Measurements from ENCODE around the gene ZNF586.
"Not testable (repeated sequence)": the region's sequence is repeated elsewhere in the genome, so short reads cannot be mapped to it uniquely, and the experiment has no call there.

Gene ZNF586

GRCh38 chr19:57788114-57788692 is 18.7 kb downstream of the ZNF586 start:
- DNase-seq (ENCODE audit: low spot score), result no peak
- in situ Hi-C loops (cut with MboI; ENCODE audit: low sequenced_read_pairs, unreplicated experiment), result no loop called here
- no peak for TF ChIP-seq CTCF (IDR thresholded peaks at IDR 0.05; ENCODE audit: borderline replicate concordance, control extremely low read depth, extremely low read depth, insufficient read depth, missing control alignments)

- no peak for DNase-seq (ENCODE audit: low spot score)
- in situ Hi-C loops (cut with MboI; ENCODE audit: low sequenced_read_pairs, unreplicated experiment), result no loop called here
- TF ChIP-seq CTCF (IDR thresholded peaks at IDR 0.05; ENCODE audit: borderline replicate concordance, control extremely low read depth, extremely low read depth, insufficient read depth, missing control alignments), result no peak
Observed at GRCh38 chr19:57789288-57789687, 19.8 kb downstream of the ZNF586 start.

GRCh38 chr19:57796580-57796979 is 27.1 kb downstream of the ZNF586 start:
- DNase-seq (ENCODE audit: low spot score); in situ Hi-C loops (cut with MboI; ENCODE audit: low sequenced_read_pairs, unreplicated experiment): not testable (repeated sequence)

- TF ChIP-seq CTCF (IDR thresholded peaks at IDR 0.05; ENCODE audit: borderline replicate concordance, control extremely low read depth, extremely low read depth, insufficient read depth, missing control alignments), result no peak
- no peak for DNase-seq (ENCODE audit: low spot score)
- in situ Hi-C loops (cut with MboI; ENCODE audit: low sequenced_read_pairs, unreplicated experiment), result no loop called here
Observed at GRCh38 chr19:57800696-57801095, 31.2 kb downstream of the ZNF586 start.

- no peak for TF ChIP-seq CTCF (IDR thresholded peaks at IDR 0.05; ENCODE audit: borderline replicate concordance, control extremely low read depth, extremely low read depth, insufficient read depth, missing control alignments)
- DNase-seq (ENCODE audit: low spot score), result peak; percentile 55
- in situ Hi-C loops (cut with MboI; ENCODE audit: low sequenced_read_pairs, unreplicated experiment), result no loop called here
Observed at GRCh38 chr19:57802269-57802668, 32.8 kb downstream of the ZNF586 start.

- no peak for TF ChIP-seq CTCF (IDR thresholded peaks at IDR 0.05; ENCODE audit: borderline replicate concordance, control extremely low read depth, extremely low read depth, insufficient read depth, missing control alignments)
- in situ Hi-C loops (cut with MboI; ENCODE audit: low sequenced_read_pairs, unreplicated experiment), result no loop called here
- DNase-seq (ENCODE audit: low spot score), result no peak
Observed at GRCh38 chr19:57803265-57803593, 33.8 kb downstream of the ZNF586 start.

GRCh38 chr19:57803594-57804325 is 34.3 kb downstream of the ZNF586 start:
- no peak for DNase-seq (ENCODE audit: low spot score)
- in situ Hi-C loops (cut with MboI; ENCODE audit: low sequenced_read_pairs, unreplicated experiment), result no loop called here
- no peak for TF ChIP-seq CTCF (IDR thresholded peaks at IDR 0.05; ENCODE audit: borderline replicate concordance, control extremely low read depth, extremely low read depth, insufficient read depth, missing control alignments)

Measured in GM13976 (cell line).